GM12874 (cell line): Measurements from ENCODE around the gene C8A.

Source experiments
- CTCF ChIP-seq: IDR thresholded peaks from 2 replicates; pipeline ENCODE4 v1.5.1; 2011; ENCODE audit warnings: low read depth, mild to moderate bottlenecking, control low read depth, low read length, moderate library complexity; ENCODE audit not compliant: insufficient read depth

The C8A gene

GRCh38 chr1:56953386-56953785 is 98.8 kb downstream of the C8A start:
- no peak for TF ChIP-seq CTCF

DNA sequence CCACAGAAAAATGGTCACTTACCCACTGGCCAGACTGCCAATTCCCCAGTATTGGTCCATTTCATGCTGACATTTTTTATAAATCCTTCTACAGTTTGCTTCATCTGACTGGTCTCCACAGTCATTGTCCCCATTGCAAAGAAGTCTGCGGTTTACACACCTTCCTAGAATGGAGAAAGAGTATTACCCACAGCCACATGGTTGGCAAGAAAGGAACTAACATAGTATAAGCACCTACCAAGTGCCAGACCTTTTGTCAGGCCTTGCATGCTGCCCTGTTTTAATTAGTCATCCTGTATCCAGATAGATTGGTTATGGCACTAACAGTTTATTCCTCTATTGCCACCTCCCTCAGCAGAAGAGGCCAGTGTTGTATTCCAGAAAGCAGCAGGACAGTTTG is 100.1 kb downstream of the C8A start:
- TF ChIP-seq CTCF = no peak

GRCh38 chr1:56957931-56958330 is 103.3 kb downstream of the C8A start:
- TF ChIP-seq CTCF = no peak

- no peak for TF ChIP-seq CTCF
These were observed 103.9 kb downstream of the C8A start for GRCh38 chr1:56958526-56958925.

DNA sequence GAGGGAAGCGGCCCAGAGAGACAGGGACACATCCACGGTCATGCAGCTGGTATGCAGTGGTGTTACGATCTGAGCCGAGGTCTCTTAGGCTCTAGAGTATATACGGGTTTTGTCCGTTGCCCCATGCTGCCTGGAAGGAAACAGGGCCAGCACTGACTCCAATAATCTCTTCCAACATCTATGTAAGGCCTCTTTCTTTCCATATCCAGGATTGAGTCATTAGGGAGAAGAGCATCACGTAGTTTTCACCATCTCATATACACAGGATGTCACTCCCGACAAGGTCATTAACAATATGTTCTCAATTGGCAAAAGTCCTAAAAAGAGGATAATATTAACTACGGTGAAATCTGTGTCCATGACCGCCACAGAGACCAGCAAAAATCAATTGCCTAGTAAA is 106.8 kb downstream of the C8A start:
- no peak for TF ChIP-seq CTCF

GRCh38 chr1:56963667-56964066 is 109.1 kb downstream of the C8A start:
- TF ChIP-seq CTCF = no peak

DNA sequence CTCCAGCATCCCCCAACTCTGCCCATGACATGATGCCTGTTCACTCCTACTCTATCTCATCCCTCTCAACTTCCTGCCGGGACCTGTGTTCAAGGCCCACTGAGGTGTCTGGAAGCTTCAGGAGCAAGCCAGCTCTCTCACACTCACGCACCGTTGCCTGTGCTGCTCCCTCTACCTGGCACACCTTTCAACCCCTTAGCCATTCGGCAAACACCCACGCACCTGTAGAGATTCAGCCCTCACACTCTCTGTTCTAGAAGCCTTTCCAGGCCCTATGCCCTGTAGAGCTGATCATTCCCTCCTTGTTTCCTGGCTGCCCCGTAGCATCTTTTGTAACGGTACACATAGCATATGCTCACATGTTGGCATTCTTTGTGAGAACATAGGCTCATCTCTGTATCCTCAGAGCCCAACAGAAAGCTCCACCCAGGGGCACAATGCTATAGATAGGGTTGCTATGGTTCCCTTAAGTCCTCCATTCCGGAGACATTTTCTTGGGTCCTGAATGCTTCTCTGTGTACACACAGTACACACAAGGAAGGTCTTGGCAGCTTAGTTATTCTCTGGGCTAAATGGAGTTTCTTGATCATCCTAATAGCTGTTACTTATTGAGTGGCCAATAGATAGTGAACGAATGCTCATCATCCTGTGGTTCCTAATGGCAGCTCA is 109.9 kb downstream of the C8A start:
- TF ChIP-seq CTCF = no peak
